Spleen (tissue), 7 donors: Measurements from ENCODE around the gene TRIM47.

ENCODE experiments used
- CTCF ChIP-seq, 11 experiments: fragments of 200-600 bp in 7 of 11; fragments of 450-650 bp in 4 of 11; sonication (generic) in 4 of 11; IDR thresholded peaks in 8 of 11; conservative IDR thresholded peaks in 3 of 11; 1 replicate in 7 of 11; 2 replicates in 4 of 11; pipeline versions ENCODE4 v1.4.0 to v1.8.0; 2016 to 2021; ENCODE audit warnings: antibody characterized with exemption in 11 of 11, inconsistent platforms in 4 of 11, mild to moderate bottlenecking in 1 of 11
- POLR2A ChIP-seq, 3 donors: fragments of 450-650 bp; IDR thresholded peaks; one replicate each; pipeline ENCODE4 v1.5.1; 2017; ENCODE audit warnings: antibody characterized with exemption in 3 of 3, mild to moderate bottlenecking in 1 of 3
- donor health status: DM: no; HTN: no; CAD: no; lungs with moderate emphysema.
- donor health status: DM: no; HTN: no; CAD: no.
- donor health status: DM: no; HTN: no; CAD: no.

- TF ChIP-seq POLR2A (IDR thresholded peaks at IDR 0.05), result no peak
- no peak for TF ChIP-seq CTCF (IDR thresholded peaks at IDR 0.05 in 8 of 11, conservative IDR thresholded peaks at IDR 0.05 in 3 of 11)
Observed at GRCh38 chr17:75875182-75875939, 3.0 kb downstream of the TRIM47 start.
